Ectodermal cell (in vitro differentiated cells): ENCODE data around the gene POM121L2.
A peak's percentile ranks its signal among the peaks of the same experiment; 100 is the strongest.

ENCODE experiments used
- H3K27ac ChIP-seq: 2 replicates; pipeline ENCODE4 v1.7.0; 2013; ENCODE audit warnings: mild to moderate bottlenecking, low read depth, low read length; ENCODE audit not compliant: insufficient read depth, poor library complexity, severe bottlenecking
- H3K27me3 ChIP-seq: 2 replicates; pipeline ENCODE4 v1.7.0; 2013; ENCODE audit warnings: mild to moderate bottlenecking, low read length; ENCODE audit not compliant: insufficient read depth, control insufficient read depth, poor library complexity, severe bottlenecking
- H3K36me3 ChIP-seq: one replicate; pipeline ENCODE4 v1.7.0; 2013; ENCODE audit warnings: low read length; ENCODE audit not compliant: control insufficient read depth, insufficient read depth
- H3K4me1 ChIP-seq: one replicate; pipeline ENCODE4 v1.7.0; 2013; ENCODE audit warnings: low read length; ENCODE audit not compliant: control insufficient read depth, insufficient read depth
- H3K4me3 ChIP-seq: 2 replicates; pipeline ENCODE4 v1.7.0; 2013; ENCODE audit warnings: low read depth, low read length, control low read depth; ENCODE audit not compliant: insufficient read depth
- H3K9me3 ChIP-seq: 2 replicates; pipeline ENCODE4 v1.7.0; 2013; ENCODE audit warnings: mild to moderate bottlenecking, low read length, moderate library complexity; ENCODE audit not compliant: control insufficient read depth
- WGBS, 2 experiments: methylation state at CpG; one replicate each; pipeline ENCODE4 v1.1.7; 2013; ENCODE audit warnings: missing lambda C conversion rate in 2 of 2; 5-methylcytosine and 5-hydroxymethylcytosine counted together

POM121L2 gene

GRCh38 chr6:27321370-27321769, 9.3 kb upstream of the POM121L2 start:
- H3K27ac ChIP-seq = no peak overlapping the region
- H3K4me1 ChIP-seq = no peaks in the 10 kb centered on the region
- no peak overlapping the region for H3K4me3 ChIP-seq
- no peaks in the 10 kb centered on the region for H3K9me3 ChIP-seq
- peaks cover 5% of the 10 kb centered on the region for H3K27me3 ChIP-seq
- H3K36me3 ChIP-seq = no peaks in the 10 kb centered on the region

GRCh38 chr6:27318973-27319372, 6.9 kb upstream of the POM121L2 start:
- H3K4me1 ChIP-seq = no peaks in the 10 kb centered on the region
- H3K4me3 ChIP-seq = no peak overlapping the region
- WGBS, 2 experiments = 41 to 67% methylated on average over 1 to 2 of the region's 2 CpGs
- H3K36me3 ChIP-seq = no peaks in the 10 kb centered on the region
- H3K27me3 ChIP-seq = peaks cover 2% of the 10 kb centered on the region
- no peak overlapping the region for H3K27ac ChIP-seq
- H3K9me3 ChIP-seq = no peaks in the 10 kb centered on the region

DNA sequence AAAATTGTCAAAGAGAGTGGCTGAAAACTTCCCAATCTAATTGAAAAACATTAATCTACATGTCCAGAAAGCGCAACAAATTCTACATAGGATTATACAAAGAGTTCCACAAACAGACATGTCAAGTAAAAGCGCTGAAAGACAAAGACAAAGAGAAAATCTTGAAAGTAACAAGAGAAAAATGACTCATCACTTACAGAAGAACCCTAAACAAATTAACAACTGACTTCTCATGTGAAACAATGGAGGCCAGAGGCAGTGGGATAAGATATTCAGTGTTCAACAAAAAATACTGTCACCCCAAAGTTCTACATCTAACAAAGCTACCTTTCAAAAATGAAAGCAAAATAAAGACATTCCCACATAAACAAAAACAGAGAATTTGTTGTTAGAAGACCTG, 2.0 kb upstream of the POM121L2 start:
- WGBS, 2 experiments = 92 to 94% methylated on average over 2 of the region's 2 CpGs
- H3K27me3 ChIP-seq = peaks cover 51% of the 10 kb centered on the region

DNA sequence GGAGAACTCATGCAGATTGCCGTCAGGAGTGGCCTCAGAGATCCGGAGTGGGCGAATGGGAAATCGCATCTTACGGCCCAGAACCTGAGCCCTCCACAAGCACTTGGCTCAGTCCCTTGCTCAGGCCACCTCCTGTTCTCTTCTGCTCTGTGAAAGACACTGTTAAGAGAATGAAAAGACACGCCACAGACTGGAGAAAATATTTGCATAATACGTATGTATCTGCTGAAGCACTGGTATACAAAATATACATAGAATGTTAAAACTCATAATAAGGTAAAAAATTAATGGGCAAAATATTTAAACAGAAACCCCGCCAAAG, 838 bp upstream of the POM121L2 start:
- Histone ChIP-seq H3K4me3 (peak overlapping the region; percentile 53), H3K4me1 (no peaks in the 10 kb centered on the region), H3K27ac (no peak overlapping the region), H3K36me3 (no peaks in the 10 kb centered on the region), H3K9me3 (no peaks in the 10 kb centered on the region), H3K27me3 (peaks cover 62% of the 10 kb centered on the region)
- 7 to 8% methylated on average over 5 of the region's 8 CpGs for WGBS, 2 experiments

More for the DNA sequence above, 2.0 kb upstream of the POM121L2 start:
- no peaks in the 10 kb centered on the region for H3K9me3 ChIP-seq
- no peak overlapping the region for H3K27ac ChIP-seq
- H3K4me3 ChIP-seq = no peak overlapping the region
- H3K36me3 ChIP-seq = no peaks in the 10 kb centered on the region
- H3K4me1 ChIP-seq = no peaks in the 10 kb centered on the region

DNA sequence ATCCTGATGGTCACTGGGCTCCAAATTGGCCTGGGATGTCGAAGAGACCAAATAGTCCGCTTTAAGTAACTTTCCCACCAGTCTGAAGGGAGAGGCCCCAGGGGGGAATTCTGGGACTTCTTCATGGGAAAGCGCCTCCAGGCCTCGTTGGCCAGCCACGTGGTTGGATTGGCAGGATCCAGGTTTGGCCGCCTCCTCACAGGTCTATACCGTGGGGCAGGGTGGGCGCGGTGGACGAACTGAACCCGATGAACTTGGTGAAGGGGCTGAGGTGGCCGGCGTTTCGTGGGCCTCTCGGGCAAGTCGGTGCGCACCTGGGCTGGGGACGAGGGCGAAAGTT, 297 bp downstream of the POM121L2 start:
- H3K4me3 ChIP-seq = peak overlapping the region; percentile 53
- WGBS, 2 experiments = 22 to 24% methylated on average over 19 of the region's 19 CpGs
- H3K27me3 ChIP-seq = peaks cover 71% of the 10 kb centered on the region
- H3K36me3 ChIP-seq = no peaks in the 10 kb centered on the region
- no peaks in the 10 kb centered on the region for H3K9me3 ChIP-seq
- H3K27ac ChIP-seq = no peak overlapping the region
- H3K4me1 ChIP-seq = no peaks in the 10 kb centered on the region

- Histone ChIP-seq H3K4me3 (no peak overlapping the region), H3K9me3 (no peaks in the 10 kb centered on the region), H3K36me3 (no peaks in the 10 kb centered on the region), H3K27ac (no peak overlapping the region), H3K4me1 (no peaks in the 10 kb centered on the region), H3K27me3 (peaks cover 40% of the 10 kb centered on the region)
- WGBS, 2 experiments = 55 to 58% methylated on average over 16 of the region's 16 CpGs
Measured at GRCh38 chr6:27303613-27304272, 8.3 kb downstream of the POM121L2 start.

- Histone ChIP-seq H3K4me3 (peak overlapping the region; percentile 27), H3K36me3 (no peaks in the 10 kb centered on the region), H3K9me3 (no peaks in the 10 kb centered on the region), H3K27me3 (peaks cover 59% of the 10 kb centered on the region), H3K27ac (no peak overlapping the region), H3K4me1 (no peaks in the 10 kb centered on the region)
- 21 to 22% methylated on average over 20 to 21 of the region's 22 CpGs for WGBS, 2 experiments
Measured at GRCh38 chr6:27297857-27298730, 14.0 kb downstream of the POM121L2 start.

GRCh38 chr6:27297484-27297856, 14.6 kb downstream of the POM121L2 start:
- Histone ChIP-seq H3K27me3 (peaks cover 60% of the 10 kb centered on the region), H3K9me3 (no peaks in the 10 kb centered on the region), H3K27ac (no peak overlapping the region), H3K4me1 (no peaks in the 10 kb centered on the region), H3K4me3 (peak overlapping the region; percentile 27), H3K36me3 (no peaks in the 10 kb centered on the region)
- 15 to 23% methylated on average over 7 of the region's 7 CpGs for WGBS, 2 experiments

DNA sequence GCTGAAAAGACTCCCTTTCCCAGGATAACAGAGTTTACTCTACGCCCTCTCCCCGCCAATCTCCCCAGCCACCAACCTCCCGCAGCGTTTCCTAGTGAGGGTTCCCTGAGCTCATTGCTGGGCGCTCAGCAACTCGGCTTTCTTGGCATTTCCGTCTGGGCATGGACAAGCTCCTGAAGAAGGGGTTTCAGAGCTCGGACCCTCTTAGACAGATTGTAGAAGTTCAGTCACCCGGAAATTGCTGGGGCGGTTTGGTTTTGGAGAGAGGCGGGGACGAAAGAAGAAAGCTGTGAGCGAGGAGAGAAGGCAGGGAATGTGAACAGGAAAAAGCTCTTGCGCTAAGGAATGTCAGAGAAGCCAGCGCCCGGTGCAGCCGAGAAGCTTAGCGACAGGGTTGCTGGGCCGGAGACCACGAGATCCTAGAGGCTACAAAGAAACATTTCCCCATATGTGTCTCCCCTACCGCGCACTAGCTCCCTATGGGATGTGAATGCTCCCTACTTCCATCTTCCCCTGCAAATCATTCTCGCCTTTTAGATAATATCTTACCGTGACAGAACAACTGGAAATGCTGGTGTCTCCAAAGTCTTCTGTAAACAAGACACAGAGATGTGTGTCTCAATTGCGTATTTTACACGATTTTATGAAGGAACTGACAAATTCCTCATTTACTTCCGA, 15.8 kb downstream of the POM121L2 start:
- peaks cover 72% of the 10 kb centered on the region for H3K27me3 ChIP-seq
- WGBS, 2 experiments = 0 to 1% methylated on average over 26 to 27 of the region's 27 CpGs

GRCh38 chr6:27295301-27296079, 16.6 kb downstream of the POM121L2 start:
- H3K4me1 ChIP-seq = peaks cover under 1% of the 10 kb centered on the region
- H3K9me3 ChIP-seq = no peaks in the 10 kb centered on the region
- peak overlapping the region; percentile 55 for H3K4me3 ChIP-seq
- H3K27ac ChIP-seq = peak overlapping the region; percentile 12
- H3K27me3 ChIP-seq = peaks cover 76% of the 10 kb centered on the region
- 4% methylated on average over 20 of the region's 20 CpGs for WGBS, 2 experiments
- no peaks in the 10 kb centered on the region for H3K36me3 ChIP-seq

More for the DNA sequence above, 15.8 kb downstream of the POM121L2 start:
- Histone ChIP-seq H3K9me3 (no peaks in the 10 kb centered on the region), H3K27ac (no peak overlapping the region), H3K4me3 (peak overlapping the region; percentile 55), H3K4me1 (no peaks in the 10 kb centered on the region), H3K36me3 (no peaks in the 10 kb centered on the region)
